Activated gamma-delta T cell (primary cell): ENCODE measurements around the gene PLAGL2.

Experiments used
- DNase-seq: peaks from one replicate; lab custom pipeline; 2025; lab: John Stamatoyannopoulos, UW

Gene PLAGL2

GRCh38 chr20:32152421-32153155, 55.0 kb downstream of the PLAGL2 start:
- DNase-seq = no peak

- DNase-seq = no peak
These were observed 57.2 kb downstream of the PLAGL2 start for GRCh38 chr20:32150291-32150848.

- DNase-seq = no peak
These were observed 57.9 kb downstream of the PLAGL2 start for GRCh38 chr20:32149566-32150170.

- DNase-seq = no peak
These were observed 62.5 kb downstream of the PLAGL2 start for GRCh38 chr20:32144898-32145662.

- DNase-seq = no peak
These were observed 64.6 kb downstream of the PLAGL2 start for GRCh38 chr20:32142991-32143390.
